PC-3 (cell line): Measurements from ENCODE around the gene MICALL1. TPM values are rescaled to one million over a fixed set of nuclear protein-coding genes. Genes with fewer than 3 reads are reported as not detected.

Experiments
- ATAC-seq: fragments of 200-7000 bp; cut with Tn5 transposase; 2 replicates; pipeline ENCODE4 v1.9.1; 2020; ENCODE audit warnings: mild to moderate bottlenecking, moderate library complexity
- BruUV-seq: library from RNA; stranded (reverse); fragments of 400-500 nt; replicated peaks from 2 replicates; lab custom pipeline; 2021; lab: Mats Ljungman, UMichigan
- CTCF ChIA-PET: fragments of 300-600 bp; sonication (Branson Sonifier 250); formaldehyde crosslinking; loops from one replicate; lab custom pipeline; 2022; ENCODE audit warnings: antibody characterized with exemption; lab: Charles Lee
- POLR2A ChIA-PET: fragments of 300-600 bp; sonication (Branson Sonifier 250); formaldehyde crosslinking; loops from one replicate; lab custom pipeline; 2022; ENCODE audit warnings: antibody characterized with exemption; ENCODE audit not compliant: unreplicated experiment; lab: Charles Lee
- DNase-seq: peaks from one replicate; pipeline ENCODE4 v3.0.0-alpha.2; 2015
- H2AFZ ChIP-seq: fragments of 300-600 bp; sonication (generic); 2 replicates; pipeline ENCODE4 v1.6.0; 2016; ENCODE audit warnings: antibody characterized with exemption, low read length
- H3F3A ChIP-seq: fragments of 300-600 bp; sonication (generic); one replicate; pipeline ENCODE4 v1.6.0; 2017; ENCODE audit warnings: antibody characterized with exemption, low read length, control low read depth, mild to moderate bottlenecking; ENCODE audit not compliant: unreplicated experiment
- H3K27ac ChIP-seq: fragments of 300-600 bp; sonication (generic); 2 replicates; pipeline ENCODE4 v1.5.1; 2016; ENCODE audit warnings: mild to moderate bottlenecking, low read length
- H3K27me3 ChIP-seq: fragments of 300-600 bp; sonication (generic); 2 replicates; pipeline ENCODE4 v1.6.1; 2016; ENCODE audit warnings: low read length, mixed read lengths
- H3K36me3 ChIP-seq: fragments of 300-600 bp; sonication (generic); 2 replicates; pipeline ENCODE4 v1.6.1; 2016; ENCODE audit warnings: low read depth, mixed run types, low read length, mixed read lengths
- H3K4me1 ChIP-seq: fragments of 300-600 bp; sonication (generic); 2 replicates; pipeline ENCODE4 v1.5.1; 2016; ENCODE audit warnings: low read length; ENCODE audit not compliant: insufficient read depth
- H3K4me2 ChIP-seq: fragments of 300-600 bp; sonication (generic); 2 replicates; pipeline ENCODE4 v1.6.0; 2016; ENCODE audit warnings: low read length
- H3K4me3 ChIP-seq: fragments of 300-600 bp; sonication (generic); 2 replicates; pipeline ENCODE4 v1.5.1; 2016; ENCODE audit warnings: mild to moderate bottlenecking, low read length, mixed read lengths
- H3K79me2 ChIP-seq: fragments of 300-600 bp; sonication (generic); 2 replicates; pipeline ENCODE4 v1.6.1; 2017; ENCODE audit warnings: low read length, mixed read lengths
- H3K9ac ChIP-seq: fragments of 300-600 bp; sonication (generic); 2 replicates; pipeline ENCODE4 v1.6.0; 2016; ENCODE audit warnings: mild to moderate bottlenecking, low read length
- H3K9me2 ChIP-seq: fragments of 300-600 bp; sonication (generic); replicated peaks from 2 replicates; pipeline ENCODE4 v1.6.1; 2016; ENCODE audit warnings: mixed run types, low read length, mixed read lengths
- H3K9me3 ChIP-seq: fragments of 300-600 bp; sonication (generic); 2 replicates; pipeline ENCODE4 v1.6.1; 2016; ENCODE audit warnings: low read length, mixed read lengths
- H4K20me1 ChIP-seq: fragments of 300-600 bp; sonication (generic); 2 replicates; pipeline ENCODE4 v1.6.1; 2016; ENCODE audit warnings: low read length, mixed read lengths
- CTCF ChIP-seq: fragments of 300-600 bp; sonication (generic); conservative IDR thresholded peaks from 2 replicates; pipeline ENCODE4 v1.5.1; 2017; ENCODE audit warnings: antibody characterized with exemption, low read depth, mild to moderate bottlenecking, low read length
- EZH2 ChIP-seq: fragments of 300-600 bp; sonication (generic); IDR thresholded peaks from one replicate; pipeline ENCODE4 v1.6.1; 2017; ENCODE audit warnings: antibody characterized with exemption, mild to moderate bottlenecking, low read length; ENCODE audit not compliant: unreplicated experiment
- EZH2phosphoT487 ChIP-seq: fragments of 300-600 bp; sonication (generic); IDR thresholded peaks from 2 replicates; pipeline ENCODE4 v1.6.1; 2018; ENCODE audit warnings: mild to moderate bottlenecking, antibody characterized with exemption, low read length, borderline replicate concordance
- intact Hi-C: fragments of 100-400 bp; cut with micrococcal nuclease; formaldehyde crosslinking; loops from 2 replicates; pipeline ENCODE4 v1.9.0; 2023
- total RNA-seq: library from RNA; depleted of rRNA; stranded (reverse); fragments of >200 nt; gene quantifications from 2 replicates; pipeline ENCODE4 v1.2.3, GENCODE V29; 2014

Gene MICALL1
- total RNA-seq, 1 experiment from 2014 or later, result 20.1 TPM

GRCh38 chr22:37970864-37971263 lies 64.8 kb downstream of the MICALL1 start:
- H3K9me3 ChIP-seq, result no peaks in the 10 kb centered on the region
- POLR2A ChIA-PET, result no interaction called here
- no peak overlapping the region for H3K4me2 ChIP-seq
- no peak overlapping the region for H3K9ac ChIP-seq
- TF ChIP-seq EZH2phosphoT487, result no peak
- no peak for TF ChIP-seq CTCF
- TF ChIP-seq EZH2, result no peak
- no TSS peak for BruUV-seq
- no peaks in the 10 kb centered on the region for H3K4me1 ChIP-seq
- no peaks in the 10 kb centered on the region for H3K27me3 ChIP-seq
- no peaks in the 10 kb centered on the region for H3F3A ChIP-seq
- CTCF ChIA-PET, result no interaction called here
- no peaks in the 10 kb centered on the region for H4K20me1 ChIP-seq
- peaks cover 8% of the 10 kb centered on the region for H3K36me3 ChIP-seq
- H3K79me2 ChIP-seq, result no peaks in the 10 kb centered on the region
- H3K9me2 ChIP-seq, result no peaks in the 10 kb centered on the region
- H2AFZ ChIP-seq, result no peak overlapping the region
- DNase-seq, result no peak
- H3K27ac ChIP-seq, result no peak overlapping the region
- no peak overlapping the region for H3K4me3 ChIP-seq
- no peak for ATAC-seq
- intact Hi-C loops, result no loop called here

- H4K20me1 ChIP-seq, result no peaks in the 10 kb centered on the region
- no peaks in the 10 kb centered on the region for H3K27me3 ChIP-seq
- no peaks in the 10 kb centered on the region for H3K79me2 ChIP-seq
- BruUV-seq, result no TSS peak
- H3F3A ChIP-seq, result no peaks in the 10 kb centered on the region
- DNase-seq (no peak), ATAC-seq (no peak)
- POLR2A ChIA-PET, result no interaction called here
- H3K9me3 ChIP-seq, result no peaks in the 10 kb centered on the region
- no peak overlapping the region for H3K9ac ChIP-seq
- intact Hi-C loops, result no loop called here
- H3K4me1 ChIP-seq, result no peaks in the 10 kb centered on the region
- no peak overlapping the region for H2AFZ ChIP-seq
- H3K36me3 ChIP-seq, result peaks cover 5% of the 10 kb centered on the region
- TF ChIP-seq EZH2 (no peak), EZH2phosphoT487 (no peak), CTCF (no peak)
- H3K27ac ChIP-seq, result no peak overlapping the region
- H3K4me2 ChIP-seq, result no peak overlapping the region
- H3K9me2 ChIP-seq, result no peaks in the 10 kb centered on the region
- CTCF ChIA-PET, result no interaction called here
- no peak overlapping the region for H3K4me3 ChIP-seq
Measured at GRCh38 chr22:37971475-37972434, 65.7 kb downstream of the MICALL1 start.

GRCh38 chr22:37972527-37972926 lies 66.4 kb downstream of the MICALL1 start:
- no peak overlapping the region for H3K9ac ChIP-seq
- no peaks in the 10 kb centered on the region for H3F3A ChIP-seq
- BruUV-seq, result no TSS peak
- no peak for DNase-seq
- CTCF ChIA-PET, result no interaction called here
- intact Hi-C loops, result no loop called here
- H3K4me1 ChIP-seq, result no peaks in the 10 kb centered on the region
- H3K9me3 ChIP-seq, result no peaks in the 10 kb centered on the region
- H3K4me3 ChIP-seq, result no peak overlapping the region
- no peaks in the 10 kb centered on the region for H3K79me2 ChIP-seq
- H3K27ac ChIP-seq, result no peak overlapping the region
- no peak overlapping the region for H3K4me2 ChIP-seq
- H3K9me2 ChIP-seq, result no peaks in the 10 kb centered on the region
- POLR2A ChIA-PET, result no interaction called here
- TF ChIP-seq EZH2 (no peak), EZH2phosphoT487 (no peak), CTCF (no peak)
- no peaks in the 10 kb centered on the region for H4K20me1 ChIP-seq
- H2AFZ ChIP-seq, result no peak overlapping the region
- H3K27me3 ChIP-seq, result no peaks in the 10 kb centered on the region
- no peak for ATAC-seq
- H3K36me3 ChIP-seq, result no peaks in the 10 kb centered on the region
